Astrocyte of the spinal cord (primary cell): ENCODE results near the gene SPATA32.

Experiments
- DNase-seq: peaks from one replicate; pipeline ENCODE4 v3.0.0; 2011; ENCODE audit warnings: low read depth, low spot score
- H3K4me3 ChIP-seq: 2 replicates; pipeline ENCODE4 v1.5.1; 2011; ENCODE audit warnings: low read depth, mild to moderate bottlenecking, low read length, moderate library complexity
- CTCF ChIP-seq: IDR thresholded peaks from 2 replicates; pipeline ENCODE4 v1.5.1; 2012; ENCODE audit warnings: low read depth, mild to moderate bottlenecking, low read length, inconsistent platforms
- in situ Hi-C: cut with HindIII; loops from 2 replicates; pipeline ENCODE4 v1.10.0; 2017; ENCODE audit warnings: low sequenced_read_pairs

The SPATA32 gene

GRCh38 chr17:45222996-45223538, 38.8 kb downstream of the SPATA32 start:
- no peak for DNase-seq
- no peak overlapping the region for H3K4me3 ChIP-seq
- no peak for TF ChIP-seq CTCF
- in situ Hi-C loops: no loop called here

GRCh38 chr17:45222289-45222995, 39.5 kb downstream of the SPATA32 start:
- DNase-seq: no peak
- peak overlapping the region; percentile 28 for H3K4me3 ChIP-seq
- TF ChIP-seq CTCF: no peak
- in situ Hi-C loops: no loop called here

GRCh38 chr17:45222014-45222288, 39.9 kb downstream of the SPATA32 start:
- no peak for TF ChIP-seq CTCF
- in situ Hi-C loops: no loop called here
- DNase-seq: no peak

GRCh38 chr17:45221081-45222013, 40.5 kb downstream of the SPATA32 start, which contains the start of gene FMNL1:
Gene FMNL1, plus strand, starts transcription at chr17:45221885. Its CDS starts 240 bp downstream, at chr17:45222125.
- in situ Hi-C loops: no loop called here
- H3K4me3 ChIP-seq: peak within 1 kb of the TSS; percentile 29
- no peak for TF ChIP-seq CTCF
- no peak for DNase-seq

More at GRCh38 chr17:45222014-45222288, 39.9 kb downstream of the SPATA32 start:
- H3K4me3 ChIP-seq: peak overlapping the region; percentile 29

GRCh38 chr17:45220079-45220478, 41.8 kb downstream of the SPATA32 start:
- no peak overlapping the region for H3K4me3 ChIP-seq
- DNase-seq: no peak
- TF ChIP-seq CTCF: no peak
- in situ Hi-C loops: no loop called here

- in situ Hi-C loops: no loop called here
- TF ChIP-seq CTCF: peak; percentile 92
- DNase-seq: peak; percentile 71
- no peak overlapping the region for H3K4me3 ChIP-seq
Observed at GRCh38 chr17:45218895-45219661, 42.8 kb downstream of the SPATA32 start.
